Liver (tissue), 9 donors: Measurements from ENCODE around the gene RNF175. TPM values are rescaled to one million over a fixed set of nuclear protein-coding genes. Genes with fewer than 3 reads are reported as not detected.

Source experiments
- DNase-seq: peaks from one replicate; pipeline ENCODE4 v3.0.0-alpha.2; 2017; ENCODE audit warnings: low spot score
- H3K27ac ChIP-seq, 2 donors: one replicate each; pipeline ENCODE4 v1.7.0; 2013; ENCODE audit warnings: inconsistent platforms in 2 of 2, low read length in 2 of 2, control low read depth in 1 of 2, low read depth in 1 of 2, mild to moderate bottlenecking in 1 of 2
- H3K27me3 ChIP-seq, 4 donors: one replicate each; pipeline versions ENCODE4 v1.6.1 to v1.7.0; 2013; ENCODE audit warnings: low read length in 3 of 4, inconsistent platforms in 1 of 4, mild to moderate bottlenecking in 1 of 4, moderate library complexity in 1 of 4; ENCODE audit not compliant: control insufficient read depth in 4 of 4, insufficient read depth in 4 of 4
- H3K36me3 ChIP-seq, 4 donors: one replicate each; pipeline versions ENCODE4 v1.6.1 to v1.7.0; 2013; ENCODE audit warnings: low read length in 3 of 4, mild to moderate bottlenecking in 3 of 4, low read depth in 1 of 4, moderate library complexity in 1 of 4; ENCODE audit not compliant: control insufficient read depth in 4 of 4, insufficient read depth in 3 of 4
- H3K4me1 ChIP-seq, 4 donors: one replicate each; pipeline versions ENCODE4 v1.6.1 to v1.7.0; 2013; ENCODE audit warnings: low read length in 3 of 4, mild to moderate bottlenecking in 3 of 4, moderate library complexity in 1 of 4; ENCODE audit not compliant: control insufficient read depth in 4 of 4, insufficient read depth in 4 of 4
- H3K4me3 ChIP-seq, 3 donors: one replicate each; pipeline versions ENCODE4 v1.6.1 to v1.7.0; 2013; ENCODE audit warnings: low read length in 3 of 3, control low read depth in 1 of 3, low read depth in 1 of 3, mild to moderate bottlenecking in 1 of 3
- H3K9ac ChIP-seq, 2 donors: one replicate each; pipeline ENCODE4 v1.7.0; 2013; ENCODE audit warnings: low read length in 2 of 2, mild to moderate bottlenecking in 2 of 2, moderate library complexity in 2 of 2, control low read depth in 1 of 2, low read depth in 1 of 2
- H3K9me3 ChIP-seq, 4 donors: one replicate each; pipeline versions ENCODE4 v1.6.1 to v1.7.0; 2013; ENCODE audit warnings: low read length in 3 of 4; ENCODE audit not compliant: control insufficient read depth in 4 of 4
- ATF3 ChIP-seq: IDR thresholded peaks from 2 replicates; pipeline ENCODE4 v1.6.1; 2016; ENCODE audit warnings: antibody characterized with exemption
- FOXA1 ChIP-seq: IDR thresholded peaks from 2 replicates; pipeline ENCODE4 v1.6.1; 2016; ENCODE audit warnings: antibody characterized with exemption
- HNF4A ChIP-seq, 2 donors: conservative IDR thresholded peaks; 2 replicates each; pipeline ENCODE4 v1.6.1; 2016; ENCODE audit warnings: antibody characterized with exemption in 2 of 2, mild to moderate bottlenecking in 2 of 2
- JUND ChIP-seq, 2 donors: IDR thresholded peaks; 2 replicates each; pipeline ENCODE4 v1.6.1; 2016; ENCODE audit warnings: antibody characterized with exemption in 2 of 2
- RAD21 ChIP-seq, 2 donors: IDR thresholded peaks; 2 replicates each; pipeline ENCODE4 v1.6.1; 2016; ENCODE audit warnings: antibody characterized with exemption in 2 of 2, mild to moderate bottlenecking in 2 of 2
- REST ChIP-seq: IDR thresholded peaks from 2 replicates; pipeline ENCODE4 v1.6.1; 2016; ENCODE audit warnings: antibody characterized with exemption, mild to moderate bottlenecking
- RXRA ChIP-seq, 2 donors: IDR thresholded peaks; 2 replicates each; pipeline ENCODE4 v1.6.1; 2017 to 2018; ENCODE audit warnings: antibody characterized with exemption in 2 of 2, mild to moderate bottlenecking in 1 of 2
- TAF1 ChIP-seq: conservative IDR thresholded peaks from 2 replicates; pipeline ENCODE4 v1.6.1; 2016; ENCODE audit warnings: antibody characterized with exemption, mild to moderate bottlenecking
- ZBTB33 ChIP-seq: IDR thresholded peaks from 2 replicates; pipeline ENCODE4 v1.6.1; 2016; ENCODE audit warnings: antibody characterized with exemption
- WGBS: extraction: QIAGEN DNeasy Blood & Tissue Kit; methylation state at CpG from one replicate; pipeline ENCODE4 v1.1.7; 2013; 5-methylcytosine and 5-hydroxymethylcytosine counted together
- polyA plus RNA-seq, 2 donors: library from polyadenylated mRNA; stranded (reverse) in 1 of 2; unstranded in 1 of 2; fragments of 200-250 nt in 1 of 2; fragments of >200 nt in 1 of 2; fragmentation: Nextera tagmentation in 1 of 2; extraction: Ambion mirVana in 1 of 2; gene quantifications; one replicate each; pipeline versions ENCODE4 v1.2.1 to v1.2.3, GENCODE V29; 2013 to 2015
- total RNA-seq, 2 donors: library from RNA; depleted of rRNA; stranded (reverse); fragments of >200 nt; gene quantifications; one replicate each; pipeline ENCODE4 v1.2.3, GENCODE V29; 2014
- donor health status: healthy.
- donor health status: healthy.
- donor health status: healthy.
- donor health status: healthy.
- donor health status: healthy.

Gene RNF175
- total and polyA plus RNA-seq, 4 donors: 0.08 to 0.65 (median 0.24) TPM; not detected in 1

GRCh38 chr4:153725831-153726154 is 34.0 kb downstream of the RNF175 start:
- Histone ChIP-seq H3K27ac (no peak overlapping the region), H3K27me3 (no peaks in the 10 kb centered on the region), H3K36me3 (no peaks in the 10 kb centered on the region), H3K4me3 (no peak overlapping the region), H3K4me1 (peaks cover 3 to 10% (median 7%) of the 10 kb centered on the region in 4 donors), H3K9me3 (no peaks in the 10 kb centered on the region), H3K9ac (no peak overlapping the region)
- no peak for DNase-seq
- TF ChIP-seq RXRA (IDR thresholded peaks at IDR 0.05) (no peak), JUND (IDR thresholded peaks at IDR 0.05) (no peak), TAF1 (no peak), HNF4A (conservative IDR thresholded peaks at IDR 0.05) (no peak)
- WGBS: 95% methylated on average over 1 of the region's 1 CpG

- no peaks in the 10 kb centered on the region for H3K27me3 ChIP-seq
- TF ChIP-seq RAD21 (IDR thresholded peaks at IDR 0.05) (no peak), HNF4A (conservative IDR thresholded peaks at IDR 0.05) (peak; percentile 54 to 81), RXRA (IDR thresholded peaks at IDR 0.05) (peak in 1 of 2 donors; percentile 44), FOXA1 (no peak), ZBTB33 (no peak), JUND (IDR thresholded peaks at IDR 0.05) (peak in 1 of 2 donors; percentile 25), ATF3 (no peak)
- no peaks in the 10 kb centered on the region for H3K36me3 ChIP-seq
- no peak for DNase-seq
- peaks cover 3 to 10% (median 7%) of the 10 kb centered on the region in 4 donors for H3K4me1 ChIP-seq
- no peak overlapping the region for H3K4me3 ChIP-seq
- H3K9me3 ChIP-seq: no peaks in the 10 kb centered on the region
- WGBS: 74% methylated on average over 5 of the region's 5 CpGs
- H3K9ac ChIP-seq: no peak overlapping the region
- H3K27ac ChIP-seq: no peak overlapping the region
These were observed 34.5 kb downstream of the RNF175 start for GRCh38 chr4:153725136-153725830.

- no peak for TF ChIP-seq REST
- Histone ChIP-seq H3K27ac (no peak overlapping the region), H3K9me3 (no peaks in the 10 kb centered on the region), H3K36me3 (no peaks in the 10 kb centered on the region), H3K9ac (no peak overlapping the region), H3K4me3 (no peak overlapping the region), H3K27me3 (no peaks in the 10 kb centered on the region), H3K4me1 (peaks cover 3 to 10% (median 7%) of the 10 kb centered on the region in 4 donors)
- no peak for DNase-seq
- WGBS: 92% methylated on average over 5 of the region's 5 CpGs
These were observed 35.2 kb downstream of the RNF175 start for GRCh38 chr4:153724606-153725005.
